HepG2 (cell line): ENCODE measurements around the gene MN1. TPM values are rescaled to one million over a fixed set of nuclear protein-coding genes. Genes with fewer than 3 reads are reported as not detected.

ENCODE experiments used
- ATAC-seq: fragments of 200-7000 bp; cut with Tn5 transposase; 3 replicates; pipeline ENCODE4 v1.9.1; 2020; ENCODE audit warnings: mild to moderate bottlenecking, moderate library complexity
- BruUV-seq: library from RNA; stranded (reverse); fragments of 400-500 nt; replicated peaks from 2 replicates; lab custom pipeline; 2021; lab: Mats Ljungman, UMichigan
- CTCF ChIA-PET: fragments of 300-600 bp; formaldehyde crosslinking; extraction: SDS; loops from one replicate; lab custom pipeline; 2021; ENCODE audit warnings: low total read pairs, inconsistent platforms, low intra/inter-chr PET ratio; lab: Yijun Ruan, JAX
- POLR2A ChIA-PET: fragments of 350-600 bp; sonication (Branson Sonifier 250); formaldehyde crosslinking; loops from one replicate; lab custom pipeline; 2020; ENCODE audit warnings: antibody characterized with exemption, inconsistent platforms; lab: Yijun Ruan, JAX
- DNase-seq: peaks from one replicate; pipeline ENCODE4 v3.0.0-alpha.2; 2015; ENCODE audit warnings: low spot score
- FAIRE-seq: peaks from 3 replicates; lab custom pipeline; 2011; peaks lifted over from hg19 to GRCh38; lab: Jason Lieb, UNC
- H2AFZ ChIP-seq: one replicate; pipeline ENCODE4 v1.6.1; 2011; ENCODE audit warnings: low read length, inconsistent platforms
- H3K27ac ChIP-seq: fragments of 300-600 bp; 3 replicates; pipeline ENCODE4 v1.8.0; 2011; ENCODE audit warnings: mixed run types, mild to moderate bottlenecking, mixed read lengths, low read length, inconsistent platforms; ENCODE audit not compliant: insufficient read depth; ENCODE audit errors: extremely low read length
- H3K27me3 ChIP-seq, 2 experiments: fragments of 200-600 bp in 1 of 2; 2 replicates in 1 of 2; 3 replicates in 1 of 2; pipeline versions ENCODE4 v1.6.0 to v1.8.0; 2011; ENCODE audit warnings: low read length in 2 of 2, mild to moderate bottlenecking in 2 of 2, moderate library complexity in 2 of 2, inconsistent platforms in 1 of 2; ENCODE audit not compliant: insufficient read depth in 2 of 2, control insufficient read depth in 1 of 2
- H3K36me3 ChIP-seq, 2 experiments: fragments of 200-600 bp in 1 of 2; replicated peaks in 1 of 2; 2 replicates in 1 of 2; 3 replicates in 1 of 2; pipeline versions ENCODE4 v1.5.1 to v1.8.0; 2011; ENCODE audit warnings: low read length in 2 of 2, inconsistent platforms in 1 of 2; ENCODE audit not compliant: insufficient read depth in 2 of 2, control insufficient read depth in 1 of 2
- H3K4me1 ChIP-seq: 2 replicates; pipeline ENCODE4 v1.5.1; 2012; ENCODE audit warnings: low read length, inconsistent platforms; ENCODE audit not compliant: insufficient read depth
- H3K4me2 ChIP-seq: 2 replicates; pipeline ENCODE4 v1.6.0; 2011; ENCODE audit warnings: low read depth, low read length, inconsistent platforms
- H3K4me3 ChIP-seq, 3 experiments: fragments of 200-600 bp in 1 of 3; sonication (generic), shearing (Covaris generic) in 1 of 3; replicated peaks in 1 of 3; 2 replicates each; pipeline ENCODE4 v1.5.1; 2011 to 2016; ENCODE audit warnings: low read length in 3 of 3, inconsistent platforms in 2 of 3, low read depth in 2 of 3, mild to moderate bottlenecking in 2 of 3, control low read depth in 1 of 3, mixed read lengths in 1 of 3; ENCODE audit not compliant: insufficient read depth in 1 of 3
- H3K79me2 ChIP-seq: one replicate; pipeline ENCODE4 v1.6.1; 2011; ENCODE audit warnings: low read length, inconsistent platforms; ENCODE audit not compliant: insufficient read depth
- H3K9ac ChIP-seq: 2 replicates; pipeline ENCODE4 v1.6.0; 2011; ENCODE audit warnings: mild to moderate bottlenecking, low read depth, low read length, inconsistent platforms; ENCODE audit not compliant: insufficient read depth
- H3K9me3 ChIP-seq: 2 replicates; pipeline ENCODE4 v1.5.1; 2012; ENCODE audit warnings: mild to moderate bottlenecking, low read length
- H4K20me1 ChIP-seq: 2 replicates; pipeline ENCODE4 v1.6.0; 2011; ENCODE audit warnings: inconsistent platforms, mild to moderate bottlenecking, low read length, moderate library complexity; ENCODE audit not compliant: insufficient read depth
- GZF1 ChIP-seq: sonication (generic); formaldehyde crosslinking; IDR thresholded peaks from 2 replicates; pipeline ENCODE4 v1.5.1; 2020; ENCODE audit warnings: mild to moderate bottlenecking, missing genetic modification reagents
- MTF2 ChIP-seq: sonication (generic); formaldehyde crosslinking; IDR thresholded peaks from 2 replicates; pipeline ENCODE4 v1.5.0; 2020; ENCODE audit warnings: missing genetic modification reagents, borderline replicate concordance
- SUZ12 ChIP-seq: fragments of 150-350 bp; IDR thresholded peaks from 2 replicates; pipeline ENCODE4 v1.6.1; 2014; ENCODE audit warnings: low read depth, low read length
- XBP1 ChIP-seq: sonication (generic); formaldehyde crosslinking; IDR thresholded peaks from 2 replicates; pipeline ENCODE4 v1.5.0; 2020; ENCODE audit warnings: missing genetic modification reagents
- ZNF207 ChIP-seq: fragments of 450-650 bp; IDR thresholded peaks from 2 replicates; pipeline ENCODE4 v1.6.1; 2016; ENCODE audit warnings: antibody characterized with exemption, borderline replicate concordance
- ZNF672 ChIP-seq: sonication (generic); formaldehyde crosslinking; IDR thresholded peaks from 2 replicates; pipeline ENCODE4 v1.8.1; 2022; ENCODE audit warnings: missing genetic modification reagents
- ZNF678 ChIP-seq: sonication (generic); formaldehyde crosslinking; IDR thresholded peaks from 2 replicates; pipeline ENCODE4 v1.4.0; 2020; ENCODE audit warnings: mild to moderate bottlenecking, missing genetic modification reagents
- ZNF7 ChIP-seq: IDR thresholded peaks from 2 replicates; pipeline ENCODE4 v1.6.1; 2016; ENCODE audit warnings: missing biosample characterization, missing genetic modification reagents
- ZNF746 ChIP-seq: sonication (generic); formaldehyde crosslinking; IDR thresholded peaks from 2 replicates; pipeline ENCODE4 v1.8.0; 2022; ENCODE audit warnings: mild to moderate bottlenecking, missing genetic modification reagents
- ZNF83 ChIP-seq: sonication (generic); formaldehyde crosslinking; IDR thresholded peaks from 2 replicates; pipeline ENCODE4 v1.4.0; 2020; ENCODE audit warnings: missing genetic modification reagents, mild to moderate bottlenecking, borderline replicate concordance
- WGBS: methylation state at CpG from one replicate; pipeline ENCODE4 v1.1.6; 2017; ENCODE audit warnings: low lambda C conversion rate; 5-methylcytosine and 5-hydroxymethylcytosine counted together
- in situ Hi-C: cut with HindIII; loops from 2 replicates; pipeline ENCODE4 v1.10.0; 2017; ENCODE audit warnings: low pct_unique_long_range_greater_than_20kb; ENCODE audit not compliant: extremely low pct_ligation_motif_present
- intact Hi-C: fragments of 100-400 bp; cut with micrococcal nuclease; formaldehyde crosslinking; loops from one replicate; pipeline ENCODE4 v1.10.0; 2022; ENCODE audit not compliant: unreplicated experiment
- polyA plus RNA-seq, 8 experiments: library from polyadenylated mRNA; depleted of rRNA in 3 of 8; stranded (reverse) in 7 of 8; unstranded in 1 of 8; fragments of >200 nt; fragmentation: Illumina TruSeq in 4 of 8; extraction: Trizol in 4 of 8; gene quantifications; 2 replicates each; pipeline versions ENCODE4 v1.2.1 to v1.2.3, GENCODE V29; 2011 to 2016; ENCODE audit warnings: low read depth in 4 of 8, missing spikeins in 1 of 8, mixed read lengths in 1 of 8; ENCODE audit not compliant: insufficient read depth in 1 of 8
- total RNA-seq, 5 experiments: library from RNA; depleted of rRNA; stranded (reverse); fragments of >200 nt; fragmentation: Illumina TruSeq; extraction: Trizol; gene quantifications; 2 replicates each; pipeline ENCODE4 v1.2.3, GENCODE V29; 2016; ENCODE audit warnings: low read depth in 1 of 5
- TF ChIP-seq, protein P1 (sequence below): sonication (generic); formaldehyde crosslinking; IDR thresholded peaks from 2 replicates; pipeline ENCODE4 v1.4.0; 2020; ENCODE audit warnings: mild to moderate bottlenecking, missing genetic modification reagents
- TF ChIP-seq, protein P2 (sequence below): sonication (generic); formaldehyde crosslinking; IDR thresholded peaks from 2 replicates; pipeline ENCODE4; 2020; ENCODE audit warnings: missing genetic modification reagents, mild to moderate bottlenecking, borderline replicate concordance
- TF ChIP-seq, protein P3 (sequence below): IDR thresholded peaks from 2 replicates; pipeline ENCODE4 v1.6.1; 2016
- TF ChIP-seq, protein P4 (sequence below): sonication (generic); formaldehyde crosslinking; IDR thresholded peaks from 2 replicates; pipeline ENCODE4 v1.5.1; 2020; ENCODE audit warnings: mild to moderate bottlenecking, missing genetic modification reagents, moderate library complexity

MN1 gene
- total and polyA plus RNA-seq, 2 of the 13 experiments (the other 11 are each of a cell fraction or from before 2014, with no cell fraction given), result 0.01 TPM; not detected in 1

DNA sequence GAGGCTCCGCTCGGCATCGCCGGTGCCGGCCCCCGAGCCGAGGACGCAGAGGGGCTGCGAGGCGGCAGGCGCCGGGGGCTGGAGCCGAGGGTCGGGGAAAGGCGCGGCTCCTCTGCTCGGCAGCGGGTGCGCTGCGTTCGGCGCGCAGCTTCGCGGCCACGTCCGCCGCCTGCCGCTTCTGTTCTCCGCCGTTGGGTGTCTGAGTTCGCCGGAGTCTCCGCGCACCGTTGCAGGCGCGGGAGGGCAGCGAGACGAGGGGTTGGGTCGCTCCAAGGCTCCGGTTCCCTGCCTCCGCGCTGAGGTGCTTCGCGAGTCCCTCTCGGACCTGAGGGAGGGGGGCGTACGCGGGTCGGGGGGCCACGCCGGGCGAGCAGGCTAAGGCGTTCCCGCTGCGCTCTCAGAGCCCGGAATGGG, 347 bp downstream of the MN1 start:
- H3K27ac ChIP-seq, result no peak overlapping the region
- H4K20me1 ChIP-seq, result peaks cover 4% of the 10 kb centered on the region; the same call in 1 of the 2 replicates
- FAIRE-seq, result no peak
- H2AFZ ChIP-seq, result no peak overlapping the region
- peak overlapping the region; percentile 57 for H3K4me2 ChIP-seq
- in situ Hi-C loops (loop anchor here (5.0 to 25.0 kb wide), 2 partner anchors 394 to 1039 kb away; no protein-coding TSS in a partner anchor), intact Hi-C loops (loop anchor here (5.0 kb wide), 2 partner anchors 169 to 964 kb away; no protein-coding TSS in a partner anchor)
- peaks cover 9 to 68% of the 10 kb centered on the region in 2 experiments; a peak in 4 of 5 replicates for H3K27me3 ChIP-seq
- no peak for DNase-seq
- peak overlapping the region; percentile 45 to 60 (median 53); a peak in 5 of 6 replicates for H3K4me3 ChIP-seq
- H3K36me3 ChIP-seq, result no peaks in the 10 kb centered on the region
- BruUV-seq, result no TSS peak
- ATAC-seq, result peak; percentile 42
- H3K4me1 ChIP-seq, result peaks cover 5% of the 10 kb centered on the region; the same call in 1 of the 2 replicates
- no peaks in the 10 kb centered on the region for H3K79me2 ChIP-seq
- no peak overlapping the region for H3K9ac ChIP-seq
- no peaks in the 10 kb centered on the region for H3K9me3 ChIP-seq
- CTCF ChIA-PET, result no interaction called here
- POLR2A ChIA-PET, result no interaction called here
- WGBS, result 20% methylated on average over 7 of the region's 58 CpGs
- no peak for TF ChIP-seq ZNF746 (CRISPR knock-in tag)
- TF ChIP-seq, protein P1, sequence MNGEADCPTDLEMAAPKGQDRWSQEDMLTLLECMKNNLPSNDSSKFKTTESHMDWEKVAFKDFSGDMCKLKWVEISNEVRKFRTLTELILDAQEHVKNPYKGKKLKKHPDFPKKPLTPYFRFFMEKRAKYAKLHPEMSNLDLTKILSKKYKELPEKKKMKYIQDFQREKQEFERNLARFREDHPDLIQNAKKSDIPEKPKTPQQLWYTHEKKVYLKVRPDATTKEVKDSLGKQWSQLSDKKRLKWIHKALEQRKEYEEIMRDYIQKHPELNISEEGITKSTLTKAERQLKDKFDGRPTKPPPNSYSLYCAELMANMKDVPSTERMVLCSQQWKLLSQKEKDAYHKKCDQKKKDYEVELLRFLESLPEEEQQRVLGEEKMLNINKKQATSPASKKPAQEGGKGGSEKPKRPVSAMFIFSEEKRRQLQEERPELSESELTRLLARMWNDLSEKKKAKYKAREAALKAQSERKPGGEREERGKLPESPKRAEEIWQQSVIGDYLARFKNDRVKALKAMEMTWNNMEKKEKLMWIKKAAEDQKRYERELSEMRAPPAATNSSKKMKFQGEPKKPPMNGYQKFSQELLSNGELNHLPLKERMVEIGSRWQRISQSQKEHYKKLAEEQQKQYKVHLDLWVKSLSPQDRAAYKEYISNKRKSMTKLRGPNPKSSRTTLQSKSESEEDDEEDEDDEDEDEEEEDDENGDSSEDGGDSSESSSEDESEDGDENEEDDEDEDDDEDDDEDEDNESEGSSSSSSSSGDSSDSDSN (CRISPR knock-in tag), result peak; percentile 50; the same call in 1 of the 2 replicates
- TF ChIP-seq ZNF678 (CRISPR knock-in tag), result no peak
- TF ChIP-seq ZNF7 (CRISPR knock-in tag), result no peak
- TF ChIP-seq, protein P2, sequence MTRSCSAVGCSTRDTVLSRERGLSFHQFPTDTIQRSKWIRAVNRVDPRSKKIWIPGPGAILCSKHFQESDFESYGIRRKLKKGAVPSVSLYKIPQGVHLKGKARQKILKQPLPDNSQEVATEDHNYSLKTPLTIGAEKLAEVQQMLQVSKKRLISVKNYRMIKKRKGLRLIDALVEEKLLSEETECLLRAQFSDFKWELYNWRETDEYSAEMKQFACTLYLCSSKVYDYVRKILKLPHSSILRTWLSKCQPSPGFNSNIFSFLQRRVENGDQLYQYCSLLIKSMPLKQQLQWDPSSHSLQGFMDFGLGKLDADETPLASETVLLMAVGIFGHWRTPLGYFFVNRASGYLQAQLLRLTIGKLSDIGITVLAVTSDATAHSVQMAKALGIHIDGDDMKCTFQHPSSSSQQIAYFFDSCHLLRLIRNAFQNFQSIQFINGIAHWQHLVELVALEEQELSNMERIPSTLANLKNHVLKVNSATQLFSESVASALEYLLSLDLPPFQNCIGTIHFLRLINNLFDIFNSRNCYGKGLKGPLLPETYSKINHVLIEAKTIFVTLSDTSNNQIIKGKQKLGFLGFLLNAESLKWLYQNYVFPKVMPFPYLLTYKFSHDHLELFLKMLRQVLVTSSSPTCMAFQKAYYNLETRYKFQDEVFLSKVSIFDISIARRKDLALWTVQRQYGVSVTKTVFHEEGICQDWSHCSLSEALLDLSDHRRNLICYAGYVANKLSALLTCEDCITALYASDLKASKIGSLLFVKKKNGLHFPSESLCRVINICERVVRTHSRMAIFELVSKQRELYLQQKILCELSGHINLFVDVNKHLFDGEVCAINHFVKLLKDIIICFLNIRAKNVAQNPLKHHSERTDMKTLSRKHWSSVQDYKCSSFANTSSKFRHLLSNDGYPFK (CRISPR knock-in tag), result no peak
- 0 out of 2 replicates have a peak, but pooled peaks have one; percentile 47 for TF ChIP-seq MTF2
- TF ChIP-seq ZNF672 (CRISPR knock-in tag), result no peak
- no peak for TF ChIP-seq SUZ12
- TF ChIP-seq, protein P3, sequence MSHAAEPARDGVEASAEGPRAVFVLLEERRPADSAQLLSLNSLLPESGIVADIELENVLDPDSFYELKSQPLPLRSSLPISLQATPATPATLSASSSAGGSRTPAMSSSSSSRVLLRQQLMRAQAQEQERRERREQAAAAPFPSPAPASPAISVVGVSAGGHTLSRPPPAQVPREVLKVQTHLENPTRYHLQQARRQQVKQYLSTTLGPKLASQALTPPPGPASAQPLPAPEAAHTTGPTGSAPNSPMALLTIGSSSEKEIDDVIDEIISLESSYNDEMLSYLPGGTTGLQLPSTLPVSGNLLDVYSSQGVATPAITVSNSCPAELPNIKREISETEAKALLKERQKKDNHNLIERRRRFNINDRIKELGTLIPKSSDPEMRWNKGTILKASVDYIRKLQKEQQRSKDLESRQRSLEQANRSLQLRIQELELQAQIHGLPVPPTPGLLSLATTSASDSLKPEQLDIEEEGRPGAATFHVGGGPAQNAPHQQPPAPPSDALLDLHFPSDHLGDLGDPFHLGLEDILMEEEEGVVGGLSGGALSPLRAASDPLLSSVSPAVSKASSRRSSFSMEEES (CRISPR knock-in tag), result no peak
- TF ChIP-seq GZF1 (CRISPR knock-in tag), result no peak
- TF ChIP-seq XBP1 (CRISPR knock-in tag), result no peak
- TF ChIP-seq ZNF207, result no peak
- no peak for TF ChIP-seq ZNF83 (CRISPR knock-in tag)
- TF ChIP-seq, protein P4, sequence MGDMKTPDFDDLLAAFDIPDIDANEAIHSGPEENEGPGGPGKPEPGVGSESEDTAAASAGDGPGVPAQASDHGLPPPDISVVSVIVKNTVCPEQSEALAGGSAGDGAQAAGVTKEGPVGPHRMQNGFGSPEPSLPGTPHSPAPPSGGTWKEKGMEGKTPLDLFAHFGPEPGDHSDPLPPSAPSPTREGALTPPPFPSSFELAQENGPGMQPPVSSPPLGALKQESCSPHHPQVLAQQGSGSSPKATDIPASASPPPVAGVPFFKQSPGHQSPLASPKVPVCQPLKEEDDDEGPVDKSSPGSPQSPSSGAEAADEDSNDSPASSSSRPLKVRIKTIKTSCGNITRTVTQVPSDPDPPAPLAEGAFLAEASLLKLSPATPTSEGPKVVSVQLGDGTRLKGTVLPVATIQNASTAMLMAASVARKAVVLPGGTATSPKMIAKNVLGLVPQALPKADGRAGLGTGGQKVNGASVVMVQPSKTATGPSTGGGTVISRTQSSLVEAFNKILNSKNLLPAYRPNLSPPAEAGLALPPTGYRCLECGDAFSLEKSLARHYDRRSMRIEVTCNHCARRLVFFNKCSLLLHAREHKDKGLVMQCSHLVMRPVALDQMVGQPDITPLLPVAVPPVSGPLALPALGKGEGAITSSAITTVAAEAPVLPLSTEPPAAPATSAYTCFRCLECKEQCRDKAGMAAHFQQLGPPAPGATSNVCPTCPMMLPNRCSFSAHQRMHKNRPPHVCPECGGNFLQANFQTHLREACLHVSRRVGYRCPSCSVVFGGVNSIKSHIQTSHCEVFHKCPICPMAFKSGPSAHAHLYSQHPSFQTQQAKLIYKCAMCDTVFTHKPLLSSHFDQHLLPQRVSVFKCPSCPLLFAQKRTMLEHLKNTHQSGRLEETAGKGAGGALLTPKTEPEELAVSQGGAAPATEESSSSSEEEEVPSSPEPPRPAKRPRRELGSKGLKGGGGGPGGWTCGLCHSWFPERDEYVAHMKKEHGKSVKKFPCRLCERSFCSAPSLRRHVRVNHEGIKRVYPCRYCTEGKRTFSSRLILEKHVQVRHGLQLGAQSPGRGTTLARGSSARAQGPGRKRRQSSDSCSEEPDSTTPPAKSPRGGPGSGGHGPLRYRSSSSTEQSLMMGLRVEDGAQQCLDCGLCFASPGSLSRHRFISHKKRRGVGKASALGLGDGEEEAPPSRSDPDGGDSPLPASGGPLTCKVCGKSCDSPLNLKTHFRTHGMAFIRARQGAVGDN, result peak; percentile 16; the same call in 1 of the 2 replicates
